ENCODE data around the gene LDLRAD4. TPM values are rescaled to one million over a fixed set of nuclear protein-coding genes. Genes with fewer than 3 reads are reported as not detected.

Gene LDLRAD4
- polyA plus RNA-seq, 1 of the 3 experiments (the other 2 are of a cell fraction), result 0.16 TPM

GRCh38 chr18:13331846-13332245, 113.3 kb downstream of the LDLRAD4 start:
- no peak for DNase-seq
- POLR2A ChIA-PET, result no interaction called here
- peaks cover 0 to 2% of the 10 kb centered on the region in 2 experiments; a peak in 1 of 4 replicates for H3K4me1 ChIP-seq (ENCODE audit: control insufficient read depth in 1 of 2, insufficient read depth in 2 of 2, low read depth in 1 of 2, low read length in 1 of 2)
- no peak for TF ChIP-seq GATA2 (CRISPR knock-in tag; IDR thresholded peaks at IDR 0.05)
- no peak for TF ChIP-seq CHD2 (IDR thresholded peaks at IDR 0.05; ENCODE audit: low read length, partially characterized antibody)
- TF ChIP-seq JUND (IDR thresholded peaks at IDR 0.05), result no peak
- TF ChIP-seq FOXM1 (IDR thresholded peaks at IDR 0.05; ENCODE audit: low read depth), result no peak
- TF ChIP-seq CTCF (IDR thresholded peaks at IDR 0.05), result no peak
- TF ChIP-seq GABPA (IDR thresholded peaks at IDR 0.05; ENCODE audit: low read depth), result no peak
- no peak for TF ChIP-seq ELF1 (IDR thresholded peaks at IDR 0.05)
- no peak for TF ChIP-seq FOXJ3 (CRISPR knock-in tag; IDR thresholded peaks at IDR 0.05)
- no peak for TF ChIP-seq RCOR1 (IDR thresholded peaks at IDR 0.05; ENCODE audit: low read length)
- TF ChIP-seq YY1 (IDR thresholded peaks at IDR 0.05; ENCODE audit: low read depth), result no peak
- TF ChIP-seq FOSL2 (IDR thresholded peaks at IDR 0.05; ENCODE audit: borderline replicate concordance, low read depth), result no peak
- TF ChIP-seq USF2 (IDR thresholded peaks at IDR 0.05; ENCODE audit: borderline replicate concordance, low read depth, low read length), result no peak
- no peak for TF ChIP-seq REST (IDR thresholded peaks at IDR 0.05; ENCODE audit: low read depth, low read length)
- no peak overlapping the region for H3K4me3 ChIP-seq (ENCODE audit: low read depth in 2 of 2, low read length in 1 of 2)
- H3K27me3 ChIP-seq (ENCODE audit: insufficient read depth), result no peaks in the 10 kb centered on the region
- no peaks in the 10 kb centered on the region for H4K20me1 ChIP-seq (ENCODE audit: insufficient read depth)
- H3K9me2 ChIP-seq, result no peaks in the 10 kb centered on the region
- H3K79me2 ChIP-seq (ENCODE audit: insufficient read depth), result no peaks in the 10 kb centered on the region
- H3K4me2 ChIP-seq, result no peak overlapping the region
- no peaks in the 10 kb centered on the region for H3F3A ChIP-seq (replicated peaks; ENCODE audit: insufficient read depth)
- no peak overlapping the region for H3K27ac ChIP-seq (ENCODE audit: low read depth in 2 of 2, low read length in 1 of 2)
- no peaks in the 10 kb centered on the region for H3K9me3 ChIP-seq
- CTCF ChIA-PET, result no interaction called here
- 44% methylated on average over 3 of the region's 3 CpGs for WGBS (ENCODE audit: low lambda C conversion rate)
- H3K9ac ChIP-seq, result no peak overlapping the region
- H2AFZ ChIP-seq (ENCODE audit: low read depth), result no peak overlapping the region
- no peaks in the 10 kb centered on the region for H3K36me3 ChIP-seq (replicated peaks in 1 of 2; ENCODE audit: control insufficient read depth in 1 of 2, insufficient read depth in 2 of 2, low read length in 1 of 2)

All from SK-N-SH (cell line).